ENCODE measurements around the gene MYO3B. TPM values are rescaled to one million over a fixed set of nuclear protein-coding genes. Genes with fewer than 3 reads are reported as not detected.

The MYO3B gene
- total and polyA plus RNA-seq, 2 experiments from 2014 or later: 0.11 TPM; not detected in 1

- Histone ChIP-seq H3K27me3 (replicated peaks; ENCODE audit: insufficient read depth) (no peaks in the 10 kb centered on the region), H2AFZ (no peak overlapping the region), H3K27ac (no peak overlapping the region), H3F3A (ENCODE audit: insufficient read depth) (no peaks in the 10 kb centered on the region), H3K4me3 (no peak overlapping the region), H3K4me2 (ENCODE audit: unreplicated experiment) (no peak overlapping the region), H4K20me1 (ENCODE audit: insufficient read depth) (no peaks in the 10 kb centered on the region), H3K4me1 (ENCODE audit: insufficient read depth) (no peaks in the 10 kb centered on the region), H3K36me3 (ENCODE audit: low read depth) (no peaks in the 10 kb centered on the region), H3K9ac (no peak overlapping the region), H3K9me3 (ENCODE audit: low read depth) (no peaks in the 10 kb centered on the region), H3K79me2 (ENCODE audit: insufficient read depth) (no peaks in the 10 kb centered on the region), H3K9me2 (ENCODE audit: insufficient read depth) (no peaks in the 10 kb centered on the region)
- no peak for DNase-seq
- no peak for TF ChIP-seq EZH2 (IDR thresholded peaks at IDR 0.05; ENCODE audit: insufficient read depth, poor library complexity, severe bottlenecking)
- no peak for TF ChIP-seq EZH2phosphoT487 (IDR thresholded peaks at IDR 0.05; ENCODE audit: insufficient read depth, low read depth)
- WGBS, 2 experiments (ENCODE audit: low coverage in 1 of 2, low lambda C conversion rate in 2 of 2, missing lambda C conversion rate in 2 of 2): 61 to 62% methylated on average over 6 of the region's 6 CpGs
- in situ Hi-C loops (cut with MboI): no loop called here
Observed at GRCh38 chr2:170695521-170696410, 517.8 kb downstream of the MYO3B start.

- Histone ChIP-seq H3K4me2 (ENCODE audit: unreplicated experiment) (no peak overlapping the region), H3K79me2 (ENCODE audit: insufficient read depth) (no peaks in the 10 kb centered on the region), H2AFZ (no peak overlapping the region), H3F3A (ENCODE audit: insufficient read depth) (no peaks in the 10 kb centered on the region), H3K4me3 (no peak overlapping the region), H3K9ac (no peak overlapping the region), H3K9me2 (ENCODE audit: insufficient read depth) (no peaks in the 10 kb centered on the region), H3K36me3 (ENCODE audit: low read depth) (no peaks in the 10 kb centered on the region), H3K27ac (no peak overlapping the region), H3K9me3 (ENCODE audit: low read depth) (no peaks in the 10 kb centered on the region), H3K4me1 (ENCODE audit: insufficient read depth) (no peaks in the 10 kb centered on the region), H4K20me1 (ENCODE audit: insufficient read depth) (no peaks in the 10 kb centered on the region), H3K27me3 (replicated peaks; ENCODE audit: insufficient read depth) (no peaks in the 10 kb centered on the region)
- no peak for TF ChIP-seq EZH2 (IDR thresholded peaks at IDR 0.05; ENCODE audit: insufficient read depth, poor library complexity, severe bottlenecking)
- TF ChIP-seq EZH2phosphoT487 (IDR thresholded peaks at IDR 0.05; ENCODE audit: insufficient read depth, low read depth): no peak
- DNase-seq: no peak
- in situ Hi-C loops (cut with MboI): no loop called here
- WGBS, 2 experiments (ENCODE audit: low coverage in 1 of 2, low lambda C conversion rate in 2 of 2, missing lambda C conversion rate in 2 of 2): 50 to 57% methylated on average over 3 of the region's 3 CpGs
Observed at GRCh38 chr2:170696948-170697347, 519.0 kb downstream of the MYO3B start.

GRCh38 chr2:170701011-170701410 is 523.1 kb downstream of the MYO3B start:
- Histone ChIP-seq H3K36me3 (ENCODE audit: low read depth) (no peaks in the 10 kb centered on the region), H3K27me3 (replicated peaks; ENCODE audit: insufficient read depth) (no peaks in the 10 kb centered on the region), H3K9ac (no peak overlapping the region), H2AFZ (no peak overlapping the region), H3K4me3 (no peak overlapping the region), H4K20me1 (ENCODE audit: insufficient read depth) (no peaks in the 10 kb centered on the region), H3K9me3 (ENCODE audit: low read depth) (no peaks in the 10 kb centered on the region), H3K9me2 (ENCODE audit: insufficient read depth) (no peaks in the 10 kb centered on the region), H3F3A (ENCODE audit: insufficient read depth) (no peaks in the 10 kb centered on the region), H3K4me2 (ENCODE audit: unreplicated experiment) (no peak overlapping the region), H3K79me2 (ENCODE audit: insufficient read depth) (no peaks in the 10 kb centered on the region), H3K27ac (no peak overlapping the region), H3K4me1 (ENCODE audit: insufficient read depth) (no peaks in the 10 kb centered on the region)
- no peak for TF ChIP-seq EZH2phosphoT487 (IDR thresholded peaks at IDR 0.05; ENCODE audit: insufficient read depth, low read depth)
- TF ChIP-seq EZH2 (IDR thresholded peaks at IDR 0.05; ENCODE audit: insufficient read depth, poor library complexity, severe bottlenecking): no peak
- no peak for DNase-seq
- 23 to 27% methylated on average over 4 of the region's 4 CpGs for WGBS, 2 experiments (ENCODE audit: low coverage in 1 of 2, low lambda C conversion rate in 2 of 2, missing lambda C conversion rate in 2 of 2)
- in situ Hi-C loops (cut with MboI): no loop called here

- Histone ChIP-seq H3K9ac (no peak overlapping the region), H3K27ac (no peak overlapping the region), H3K27me3 (replicated peaks; ENCODE audit: insufficient read depth) (peaks cover 8% of the 10 kb centered on the region), H3K79me2 (ENCODE audit: insufficient read depth) (no peaks in the 10 kb centered on the region), H3K36me3 (ENCODE audit: low read depth) (no peaks in the 10 kb centered on the region), H3K9me2 (ENCODE audit: insufficient read depth) (no peaks in the 10 kb centered on the region), H3K4me3 (no peak overlapping the region), H3F3A (ENCODE audit: insufficient read depth) (no peaks in the 10 kb centered on the region), H3K9me3 (ENCODE audit: low read depth) (no peaks in the 10 kb centered on the region), H2AFZ (no peak overlapping the region), H3K4me2 (ENCODE audit: unreplicated experiment) (no peak overlapping the region), H4K20me1 (ENCODE audit: insufficient read depth) (no peaks in the 10 kb centered on the region), H3K4me1 (ENCODE audit: insufficient read depth) (no peaks in the 10 kb centered on the region)
- TF ChIP-seq EZH2 (IDR thresholded peaks at IDR 0.05; ENCODE audit: insufficient read depth, poor library complexity, severe bottlenecking) (no peak), EZH2phosphoT487 (IDR thresholded peaks at IDR 0.05; ENCODE audit: insufficient read depth, low read depth) (no peak)
- 52 to 53% methylated on average over 4 of the region's 4 CpGs for WGBS, 2 experiments (ENCODE audit: low coverage in 1 of 2, low lambda C conversion rate in 2 of 2, missing lambda C conversion rate in 2 of 2)
- in situ Hi-C loops (cut with MboI): no loop called here
- no peak for DNase-seq
Observed at GRCh38 chr2:170703776-170704476, 526.0 kb downstream of the MYO3B start.

Small RNAs within 50 kb of the gene (small RNA-seq; reads per million reads assigned to genes)
- not detected for gene RF02271 (ENCODE audit: low read depth, low replicate concordance)

All from GM23248 (cell line).